Mammary epithelial cell (primary cell): ENCODE measurements around the gene ST6GAL1.

ENCODE experiments used
- CTCF ChIP-seq, 2 donors: IDR thresholded peaks in 1 of 2; conservative IDR thresholded peaks in 1 of 2; 2 replicates each; pipeline ENCODE4 v1.5.1; 2011 to 2012; ENCODE audit warnings: inconsistent platforms in 2 of 2, low read length in 2 of 2, mild to moderate bottlenecking in 2 of 2, control low read depth in 1 of 2, low read depth in 1 of 2; ENCODE audit not compliant: insufficient read depth in 1 of 2; ENCODE audit errors: extremely low read depth in 1 of 2
- EZH2 ChIP-seq: IDR thresholded peaks from 2 replicates; pipeline ENCODE4 v1.6.1; 2012; ENCODE audit warnings: low read length, inconsistent platforms, borderline replicate concordance

GRCh38 chr3:187036394-187036793 lies 106.1 kb downstream of the ST6GAL1 start:
- TF ChIP-seq CTCF (conservative IDR thresholded peaks at IDR 0.05 in 1 of 2, IDR thresholded peaks at IDR 0.05 in 1 of 2; ENCODE audit: extremely low read depth in 1 of 2, insufficient read depth in 1 of 2, low read depth in 1 of 2, low read length in 2 of 2) = no peak
- no peak for TF ChIP-seq EZH2
